Central memory CD4-positive, alpha-beta T cell (primary cell): ENCODE measurements around the gene CUZD1.
A peak's percentile ranks its signal among the peaks of the same experiment; 100 is the strongest.
"Not testable (repeated sequence)": the region's sequence is repeated elsewhere in the genome, so short reads cannot be mapped to it uniquely, and the experiment has no call there.

ENCODE experiments used
- DNase-seq: peaks from one replicate; pipeline ENCODE4 v3.0.0; 2022
- total RNA-seq, 3 experiments: gene quantifications; one replicate each; lab custom pipeline; 2026; lab: John Stamatoyannopoulos, UW

CUZD1 gene, protein sequence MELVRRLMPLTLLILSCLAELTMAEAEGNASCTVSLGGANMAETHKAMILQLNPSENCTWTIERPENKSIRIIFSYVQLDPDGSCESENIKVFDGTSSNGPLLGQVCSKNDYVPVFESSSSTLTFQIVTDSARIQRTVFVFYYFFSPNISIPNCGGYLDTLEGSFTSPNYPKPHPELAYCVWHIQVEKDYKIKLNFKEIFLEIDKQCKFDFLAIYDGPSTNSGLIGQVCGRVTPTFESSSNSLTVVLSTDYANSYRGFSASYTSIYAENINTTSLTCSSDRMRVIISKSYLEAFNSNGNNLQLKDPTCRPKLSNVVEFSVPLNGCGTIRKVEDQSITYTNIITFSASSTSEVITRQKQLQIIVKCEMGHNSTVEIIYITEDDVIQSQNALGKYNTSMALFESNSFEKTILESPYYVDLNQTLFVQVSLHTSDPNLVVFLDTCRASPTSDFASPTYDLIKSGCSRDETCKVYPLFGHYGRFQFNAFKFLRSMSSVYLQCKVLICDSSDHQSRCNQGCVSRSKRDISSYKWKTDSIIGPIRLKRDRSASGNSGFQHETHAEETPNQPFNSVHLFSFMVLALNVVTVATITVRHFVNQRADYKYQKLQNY
- total RNA-seq = 0.04 to 0.39 (median 0.27) reads per million in 3 experiments

DNA sequence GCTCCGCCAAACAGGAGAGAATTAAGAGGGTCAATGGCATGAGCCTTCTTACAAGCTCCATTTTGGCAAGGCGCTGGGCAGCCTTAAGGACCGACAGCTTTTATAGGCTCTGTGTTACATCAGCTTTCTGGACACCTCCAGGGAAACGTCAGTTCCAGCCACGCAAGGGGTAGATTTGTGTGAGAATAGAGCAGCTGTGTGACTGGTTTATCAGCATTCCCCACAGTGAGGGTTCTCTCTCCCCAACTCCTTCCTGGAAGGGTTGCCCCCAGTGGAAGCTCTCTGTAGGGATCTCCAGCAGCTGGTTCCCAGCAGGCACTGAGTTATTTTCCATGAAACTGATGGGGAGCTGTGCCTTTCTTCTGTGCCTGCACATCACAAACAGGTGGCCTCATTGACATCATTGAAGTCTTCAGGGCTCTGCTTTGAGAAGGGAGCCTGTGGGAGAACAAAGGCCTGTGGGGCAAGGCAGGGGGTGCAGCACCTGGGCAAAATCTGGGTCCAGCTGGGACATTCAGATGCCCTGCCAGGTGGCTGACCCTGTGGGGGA, at the start of gene CUZD1:
TSS of gene CUZD1 (minus strand) at position 75 of the 550 bp plus-strand sequence. CDS start at position 61, 14 bp downstream.
- DNase-seq = no peak

DNA sequence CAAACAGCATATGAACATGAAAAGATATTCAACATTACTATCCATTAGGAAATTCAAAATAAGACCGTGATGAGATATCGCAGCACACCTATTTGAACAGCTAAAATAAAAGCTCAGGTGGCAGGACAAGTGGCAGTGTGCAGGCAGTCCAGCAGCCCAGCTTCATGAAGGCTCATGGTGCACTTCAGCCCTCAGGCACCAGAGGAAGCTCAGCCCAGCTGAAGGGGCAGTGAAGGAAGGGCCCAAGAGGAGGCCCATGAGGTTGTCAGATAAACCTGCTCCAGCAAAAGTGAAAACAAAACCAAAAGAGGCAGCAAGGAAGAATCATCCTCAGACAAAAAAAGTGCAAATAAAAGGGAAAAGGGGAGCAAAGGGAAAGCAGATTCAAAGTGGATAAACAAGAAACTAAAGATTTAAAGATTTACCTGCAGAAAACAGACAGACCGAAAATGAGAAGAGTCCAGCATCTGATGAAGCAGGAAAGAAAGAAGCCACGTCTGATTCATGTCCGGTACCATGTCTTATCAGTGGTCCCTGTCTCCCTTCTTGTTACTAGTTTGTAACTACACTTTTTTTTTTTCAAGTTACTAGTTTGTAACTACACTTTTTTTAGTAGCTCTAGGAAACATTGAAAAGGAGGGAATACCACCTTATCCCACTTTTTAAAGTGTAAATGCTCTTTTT, 48.7 kb upstream of the CUZD1 start:
- DNase-seq = no peak

DNA sequence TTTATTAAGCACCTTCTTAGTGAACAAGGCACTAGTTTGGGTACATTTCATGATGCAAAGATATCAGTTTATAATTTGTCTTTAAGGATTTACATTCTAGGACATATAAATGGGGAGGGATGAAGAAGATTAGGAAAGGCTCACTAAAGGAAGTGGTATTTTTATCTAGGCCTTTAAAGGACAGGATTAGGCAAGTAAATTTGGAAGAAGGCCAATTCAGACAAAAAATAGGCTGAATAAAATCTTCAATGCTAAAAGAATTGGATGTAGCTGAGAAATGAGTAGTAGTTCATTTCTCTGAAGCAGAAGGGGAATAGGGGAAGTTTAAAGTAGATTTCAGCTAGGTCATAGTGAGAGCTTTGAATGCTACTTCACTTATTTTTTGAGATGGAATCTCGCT, 38.5 kb upstream of the CUZD1 start:
- no peak for DNase-seq

DNA sequence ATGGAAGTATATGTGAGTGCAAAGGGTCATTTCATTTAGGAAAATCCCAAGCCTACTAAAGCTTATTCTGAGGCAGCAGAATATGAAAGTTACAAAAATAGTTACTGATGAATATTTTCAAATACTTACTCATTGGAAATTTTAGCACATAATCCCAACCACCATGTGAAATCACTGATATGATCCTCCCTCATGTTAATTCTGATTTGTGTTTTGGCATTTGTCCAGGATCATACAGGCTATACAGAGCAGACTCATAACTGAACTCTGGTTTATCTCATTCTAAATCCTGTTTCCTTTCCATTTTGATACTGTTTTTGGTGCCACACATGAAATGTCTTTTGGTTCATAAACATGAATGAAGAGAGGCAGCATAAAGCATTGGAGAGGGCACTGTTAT, 37.1 kb upstream of the CUZD1 start:
- no peak for DNase-seq

DNA sequence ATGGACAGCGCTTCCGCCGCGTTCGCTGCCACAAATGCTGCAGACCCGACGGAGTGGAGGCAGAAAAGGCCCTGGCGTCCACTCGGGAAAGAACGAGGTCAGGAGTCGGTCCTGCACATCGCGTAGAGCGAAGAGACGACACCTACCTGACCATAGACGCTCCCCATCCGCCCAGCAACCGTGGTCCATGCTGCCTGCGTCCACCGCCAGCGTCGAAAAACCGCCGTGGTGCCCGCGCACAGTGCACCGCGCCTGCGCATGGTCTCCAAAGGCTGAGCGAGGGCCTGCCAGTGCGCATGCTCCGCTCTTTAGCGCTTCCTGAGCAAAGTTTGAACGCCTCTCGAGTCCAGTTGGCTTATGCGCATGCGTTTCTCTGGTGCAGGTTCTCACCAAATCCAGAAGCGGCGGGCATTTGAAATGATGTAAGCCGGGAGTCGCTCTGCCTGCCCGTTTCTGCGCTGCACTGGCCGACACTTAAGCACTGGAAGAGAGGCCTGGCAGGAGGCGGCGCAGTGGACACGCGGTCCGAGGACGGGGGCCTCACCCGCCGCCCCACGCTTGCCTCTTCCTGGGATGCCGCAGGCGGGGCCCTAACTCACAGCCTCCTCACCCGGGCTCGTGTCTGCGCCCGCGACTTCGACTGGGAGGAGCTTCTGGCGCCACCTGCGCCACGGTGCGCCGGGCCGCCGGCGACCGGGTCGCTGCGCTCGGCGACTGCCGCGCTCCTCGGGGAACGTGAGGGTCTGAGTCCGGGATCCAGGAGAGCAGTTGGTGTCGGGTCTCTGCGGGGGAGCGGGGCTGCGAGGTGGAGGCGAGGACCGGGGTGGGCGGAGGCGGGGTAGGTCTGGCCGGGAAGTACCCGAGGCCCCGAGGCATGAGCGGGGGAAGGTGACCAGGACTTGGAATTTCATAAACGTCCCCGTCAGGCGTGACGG, 33.9 kb upstream of the CUZD1 start, which contains the start of gene FAM24B:
TSS of gene FAM24B (minus strand) at position 243 of the 935 bp plus-strand sequence. CDS start 29,066 bp downstream, outside the sequence.
- peak; percentile 96 for DNase-seq

DNA sequence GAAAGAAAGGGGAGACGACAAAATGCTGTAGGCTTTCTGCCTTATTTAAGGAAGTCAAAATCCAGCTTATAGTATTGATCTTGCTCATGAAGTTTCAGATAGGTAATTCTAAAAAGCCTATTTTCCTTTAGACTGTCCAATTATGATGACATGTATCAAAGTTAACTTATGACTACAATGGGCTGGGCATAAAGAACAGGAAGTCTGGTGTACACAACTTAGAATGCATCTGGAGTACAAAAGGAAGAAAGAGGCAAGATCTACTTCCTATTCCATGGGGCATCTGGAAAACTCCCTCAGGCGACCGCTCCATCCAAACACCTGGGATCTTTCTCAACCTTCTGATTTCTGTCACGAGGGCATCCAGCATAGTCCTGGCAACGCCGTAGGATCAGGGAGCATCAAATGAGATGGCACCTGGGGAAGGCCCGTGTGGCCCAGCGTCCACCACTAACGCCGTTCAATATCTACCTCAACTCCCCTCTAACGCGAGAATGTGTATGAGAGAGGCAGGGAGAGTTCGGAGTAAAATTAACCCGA, 33.2 kb upstream of the CUZD1 start:
- DNase-seq = peak; percentile 13

DNA sequence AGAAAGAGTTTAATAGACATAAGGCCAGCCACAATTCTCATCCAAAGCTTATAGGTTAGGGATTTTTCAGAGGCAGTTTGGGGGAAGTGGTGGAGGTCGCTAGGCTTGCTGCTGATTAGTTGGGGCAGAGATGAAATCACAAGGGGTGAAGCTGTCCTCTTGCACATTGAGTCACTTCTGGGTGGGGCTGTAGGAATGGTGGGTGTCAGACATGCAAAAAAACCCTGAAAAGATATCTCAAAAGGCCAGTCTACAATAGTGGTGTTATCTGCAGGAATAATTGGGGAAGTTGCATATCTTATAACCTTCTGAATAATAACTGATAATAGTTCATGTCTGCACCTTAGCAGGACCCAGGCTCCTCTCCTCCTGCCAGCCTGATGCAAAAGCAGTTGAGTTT, 31.6 kb upstream of the CUZD1 start:
- DNase-seq = no peak

DNA sequence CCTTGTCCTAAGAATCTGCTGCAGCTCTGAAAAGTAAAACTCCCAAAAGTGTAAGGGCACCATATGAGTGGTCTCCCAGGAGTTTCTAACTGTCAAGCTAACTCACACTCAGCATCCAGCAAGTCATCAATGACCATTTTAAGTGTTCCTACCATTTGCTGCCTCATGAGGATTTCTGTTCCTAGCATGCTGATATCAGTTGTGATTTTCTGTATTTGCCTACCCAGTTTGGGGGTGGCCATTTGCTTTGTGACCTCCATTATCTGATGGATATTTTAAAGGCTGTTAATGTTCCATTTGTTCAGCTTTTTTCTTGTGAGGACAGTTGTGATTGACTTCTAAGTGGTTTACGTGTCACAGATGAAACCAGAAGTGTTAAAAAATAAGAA, 30.8 kb upstream of the CUZD1 start:
- DNase-seq = no peak

DNA sequence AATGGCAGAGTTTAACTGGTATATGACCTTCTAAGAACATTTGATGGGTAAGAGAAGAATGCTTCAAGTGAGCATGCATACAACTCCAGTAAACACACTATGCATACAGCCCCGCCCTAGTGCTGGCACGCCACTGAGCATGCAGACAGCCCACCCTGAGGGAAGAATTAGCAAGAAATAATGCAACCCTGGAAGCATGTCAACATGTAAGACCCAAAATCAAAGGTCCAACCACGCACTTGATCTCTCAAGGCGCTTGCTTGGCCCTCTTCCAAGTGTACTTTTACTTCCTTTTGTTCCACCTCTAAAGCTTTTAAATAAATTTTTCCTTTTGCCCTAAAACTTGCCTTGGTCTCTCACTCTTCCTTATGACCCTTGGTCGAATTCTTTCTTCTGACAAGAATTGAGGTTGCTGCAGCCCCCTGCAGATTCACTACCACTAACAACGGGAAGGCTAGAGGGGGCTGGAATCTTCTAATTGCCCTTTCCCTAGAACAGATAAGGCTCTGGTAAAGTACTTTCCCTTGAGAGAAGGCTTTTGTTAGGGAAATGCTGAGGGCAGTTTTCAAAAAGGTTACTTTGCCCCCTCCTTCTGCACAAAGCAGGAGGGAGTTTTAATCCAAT, 30.3 kb upstream of the CUZD1 start:
- DNase-seq = no peak

DNA sequence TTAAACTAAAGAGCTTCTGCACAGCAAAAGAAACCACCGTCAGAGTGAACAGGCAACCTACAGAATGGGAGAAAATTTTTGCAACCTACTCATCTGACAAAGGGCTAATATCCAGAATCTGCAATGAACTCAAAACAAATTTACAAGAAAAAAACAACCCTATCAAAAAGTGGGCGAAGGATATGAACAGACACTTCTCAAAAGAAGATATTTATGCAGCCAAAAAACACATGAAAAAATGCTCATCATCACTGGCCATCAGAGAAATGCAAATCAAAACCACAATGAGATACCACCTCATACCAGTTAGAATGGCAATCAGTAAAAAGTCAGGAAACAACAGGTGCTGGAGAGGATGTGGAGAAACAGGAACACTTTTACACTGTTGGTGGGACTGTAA, 26.3 kb upstream of the CUZD1 start:
- not testable (repeated sequence) for DNase-seq

DNA sequence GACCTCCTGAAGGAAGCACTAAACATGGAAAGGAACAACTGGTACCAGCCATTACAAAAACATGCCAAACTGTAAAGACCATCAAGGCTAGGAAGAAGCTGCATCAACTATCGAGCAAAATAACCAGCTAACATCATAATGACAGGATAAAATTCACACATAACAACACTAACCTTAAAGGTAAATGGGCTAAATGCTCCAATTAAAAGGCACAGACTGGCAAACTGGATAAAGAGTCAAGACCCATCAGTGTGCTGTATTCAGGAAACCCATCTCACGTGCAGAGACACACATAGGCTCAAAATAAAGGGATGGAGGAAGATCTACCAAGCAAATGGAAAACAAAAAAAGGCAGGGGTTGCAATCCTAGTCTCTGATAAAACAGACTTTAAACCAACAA, 23.1 kb upstream of the CUZD1 start:
- DNase-seq = not testable (repeated sequence)

DNA sequence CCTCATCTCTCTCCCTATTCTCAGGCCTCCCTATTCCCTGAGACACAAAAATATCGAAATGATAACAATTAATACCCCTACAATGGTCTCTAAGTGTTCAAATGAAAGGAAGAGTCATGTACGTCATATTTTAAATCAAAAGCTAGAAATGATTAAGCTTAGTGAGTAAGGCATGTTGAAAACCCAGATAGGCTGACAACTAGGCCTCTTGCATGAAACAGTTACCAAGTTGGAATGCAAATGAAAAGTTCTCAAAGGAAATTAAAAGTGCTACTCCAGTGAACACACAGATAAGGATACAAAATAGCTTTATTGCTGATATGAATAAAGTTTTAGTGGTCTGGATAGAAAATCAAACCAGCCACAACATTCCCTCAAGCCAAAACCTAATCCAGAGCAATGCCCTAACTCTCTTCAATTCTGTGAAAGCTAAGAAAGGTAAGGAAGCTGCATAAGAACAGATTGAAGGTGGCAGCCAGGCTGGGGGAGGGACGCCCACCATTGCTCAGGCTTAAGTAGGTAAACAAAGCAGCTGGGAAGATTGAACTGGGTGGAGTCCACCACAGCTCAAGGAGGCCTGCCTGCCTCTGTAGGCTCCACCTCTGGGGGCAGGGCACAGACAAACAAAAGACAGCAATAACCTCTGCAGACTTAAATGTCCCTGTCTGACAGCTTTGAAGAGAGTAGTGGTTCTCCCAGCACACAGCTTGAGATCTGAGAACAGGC, 21.3 kb upstream of the CUZD1 start:
- DNase-seq = not testable (repeated sequence)

DNA sequence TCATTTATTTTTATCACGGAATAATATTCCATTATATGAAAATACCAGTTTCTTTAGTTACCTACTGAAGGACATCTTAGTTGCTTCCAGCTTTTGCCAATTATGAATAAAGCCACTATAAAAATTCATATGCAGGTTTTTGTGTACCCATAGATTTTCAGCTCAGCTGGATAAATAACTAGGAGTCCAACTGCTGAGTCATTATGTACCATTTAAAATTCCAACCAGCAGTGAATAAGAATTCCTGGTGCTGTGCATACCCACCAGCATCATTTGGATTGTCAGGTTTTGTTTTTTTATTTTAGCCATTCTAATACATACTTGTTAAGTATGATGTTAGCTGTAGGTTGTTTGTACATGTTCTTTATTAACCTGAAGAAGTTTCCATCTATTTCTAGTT, 19.2 kb upstream of the CUZD1 start:
- no peak for DNase-seq

DNA sequence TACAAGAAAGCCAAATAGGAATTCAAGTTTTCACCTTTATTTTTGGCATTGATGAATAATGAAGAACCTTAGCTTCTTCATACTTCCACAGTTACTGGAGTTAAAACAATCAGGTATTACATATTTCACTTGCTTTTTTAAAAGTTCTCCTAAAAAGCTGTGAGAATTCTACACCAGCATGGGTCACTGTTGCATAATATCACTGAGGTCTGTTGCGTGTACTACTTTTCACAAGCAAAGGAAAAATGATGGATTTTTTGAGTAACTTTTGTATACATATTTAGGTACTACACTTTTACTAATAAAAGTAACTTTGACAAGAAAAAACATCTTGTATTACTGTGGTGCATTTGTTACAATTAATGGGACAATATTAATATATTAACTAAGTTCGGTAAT, 18.5 kb upstream of the CUZD1 start:
- DNase-seq = no peak

DNA sequence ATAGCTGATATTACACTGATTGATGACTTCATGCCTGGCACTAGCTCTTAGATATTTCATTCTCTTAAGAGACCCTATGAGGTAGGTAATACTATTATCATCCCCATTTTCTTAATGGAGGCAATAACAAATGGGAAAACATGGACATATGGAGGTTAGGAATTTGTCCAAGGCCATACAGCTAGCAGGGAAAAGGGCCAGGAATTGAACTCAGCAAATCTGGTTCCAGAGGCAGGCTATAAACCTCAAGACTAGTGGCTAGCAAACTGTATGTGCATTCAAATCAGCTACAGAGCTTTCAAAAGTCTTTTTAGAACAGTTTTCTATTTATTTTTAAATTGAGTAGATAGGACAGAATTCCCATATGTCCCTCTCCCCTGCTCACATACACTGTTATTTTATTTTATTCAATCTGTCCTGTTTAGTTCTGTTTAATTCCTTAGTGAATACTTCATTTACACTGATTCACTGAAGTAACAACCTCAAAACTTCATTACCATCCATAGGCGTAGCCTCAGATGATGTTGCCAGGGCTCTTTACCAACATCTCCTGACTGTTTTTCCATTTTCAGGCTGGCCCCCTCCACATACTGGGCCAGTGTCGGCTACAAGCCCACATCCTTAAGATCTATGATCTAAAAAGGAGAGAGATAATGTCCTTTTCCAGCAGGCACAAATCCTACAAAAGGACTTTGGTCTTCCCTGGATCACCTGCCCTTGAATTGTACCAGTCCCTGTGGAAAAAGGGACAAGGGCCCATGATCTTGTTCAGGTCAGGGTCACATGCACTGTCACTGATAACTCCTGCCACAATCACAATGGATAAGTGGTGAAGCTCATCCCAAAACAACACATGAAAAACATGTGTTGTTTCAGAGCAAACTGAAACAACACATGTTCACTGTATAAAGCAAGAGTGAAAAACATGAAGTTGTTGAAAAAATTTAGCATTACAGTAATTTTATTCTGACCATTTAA, 17.8 kb upstream of the CUZD1 start:
- no peak for DNase-seq

DNA sequence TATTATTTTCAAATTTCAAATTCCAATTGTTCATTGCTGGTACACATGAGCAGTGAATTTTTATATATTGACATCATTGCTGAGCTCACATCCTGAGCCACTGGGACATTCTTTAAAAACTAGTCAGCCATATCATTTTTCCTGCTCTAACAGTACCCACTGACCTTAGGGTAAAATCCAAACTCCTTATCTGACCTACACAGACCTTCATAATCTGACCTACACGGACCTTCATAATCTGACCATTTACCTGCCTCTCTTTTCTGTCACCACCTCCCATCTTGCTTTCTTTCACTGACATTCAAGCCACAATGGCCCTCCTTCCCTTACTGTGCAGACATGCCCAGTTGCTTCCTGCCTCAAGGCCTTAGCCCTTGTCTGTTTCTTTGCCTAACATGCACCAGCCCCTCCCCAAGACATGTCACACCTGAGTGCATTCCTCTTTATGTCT, 16.1 kb upstream of the CUZD1 start:
- DNase-seq = no peak

DNA sequence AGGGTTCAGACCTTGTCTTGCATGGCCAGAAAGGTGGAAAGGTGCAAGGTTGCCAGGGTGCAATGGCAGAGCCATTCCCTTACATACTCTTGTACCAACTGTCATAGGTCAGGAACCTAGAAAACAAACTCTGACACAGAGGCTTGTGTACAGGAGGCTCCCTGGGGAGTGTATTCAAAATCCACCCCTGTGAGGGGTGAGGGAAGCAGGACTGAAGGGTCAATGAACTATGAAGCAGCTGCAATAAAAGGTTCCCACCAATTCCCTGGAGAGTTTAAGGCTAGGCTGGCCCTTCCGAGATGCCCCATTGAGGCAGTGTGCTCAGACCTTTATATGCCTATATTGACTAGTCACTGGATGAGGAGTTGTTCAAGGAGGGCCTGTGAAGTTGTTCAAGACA, 13.9 kb upstream of the CUZD1 start:
- no peak for DNase-seq

DNA sequence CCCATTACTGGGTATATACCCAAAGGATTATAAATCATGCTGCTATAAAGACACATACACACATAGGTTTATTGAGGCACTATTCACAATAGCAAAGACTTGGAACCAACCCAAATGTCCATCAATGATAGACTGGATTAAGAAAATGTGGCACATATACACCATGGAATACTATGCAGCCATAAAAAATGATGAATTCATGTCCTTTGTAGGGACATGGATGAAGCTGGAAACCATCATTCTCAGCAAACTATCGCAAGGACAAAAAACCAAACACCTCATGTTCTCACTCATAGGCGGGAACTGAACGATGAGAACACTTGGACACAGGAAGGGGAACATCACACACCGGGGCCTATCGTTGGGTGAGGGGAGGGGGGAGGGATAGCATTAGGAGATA, 12.4 kb upstream of the CUZD1 start:
- not testable (repeated sequence) for DNase-seq

DNA sequence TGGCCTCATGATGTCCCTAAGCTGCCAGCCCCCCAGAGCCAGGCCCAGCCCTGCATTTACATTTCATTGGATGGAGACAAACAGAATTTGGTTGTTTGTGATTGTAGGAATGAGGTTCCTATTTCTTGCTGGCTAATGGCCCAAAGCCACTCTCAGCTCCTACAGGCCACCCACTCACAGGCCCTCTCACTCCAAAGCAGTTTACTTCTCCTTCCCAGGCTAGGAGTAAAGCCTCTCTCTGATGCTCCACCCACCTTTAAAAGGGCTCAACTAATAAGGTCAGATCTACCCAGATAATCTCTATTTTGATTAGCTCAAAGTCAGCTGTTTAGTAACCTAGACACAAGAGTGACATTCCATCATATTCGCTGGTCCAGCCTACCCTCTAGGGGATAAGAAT, 11.2 kb upstream of the CUZD1 start:
- DNase-seq = no peak
